ENCODE data around the gene PVRIG.
A peak's percentile ranks its signal among the peaks of the same experiment; 100 is the strongest.
"Not testable (repeated sequence)": the region's sequence is repeated elsewhere in the genome, so short reads cannot be mapped to it uniquely, and the experiment has no call there.

PVRIG gene

DNA sequence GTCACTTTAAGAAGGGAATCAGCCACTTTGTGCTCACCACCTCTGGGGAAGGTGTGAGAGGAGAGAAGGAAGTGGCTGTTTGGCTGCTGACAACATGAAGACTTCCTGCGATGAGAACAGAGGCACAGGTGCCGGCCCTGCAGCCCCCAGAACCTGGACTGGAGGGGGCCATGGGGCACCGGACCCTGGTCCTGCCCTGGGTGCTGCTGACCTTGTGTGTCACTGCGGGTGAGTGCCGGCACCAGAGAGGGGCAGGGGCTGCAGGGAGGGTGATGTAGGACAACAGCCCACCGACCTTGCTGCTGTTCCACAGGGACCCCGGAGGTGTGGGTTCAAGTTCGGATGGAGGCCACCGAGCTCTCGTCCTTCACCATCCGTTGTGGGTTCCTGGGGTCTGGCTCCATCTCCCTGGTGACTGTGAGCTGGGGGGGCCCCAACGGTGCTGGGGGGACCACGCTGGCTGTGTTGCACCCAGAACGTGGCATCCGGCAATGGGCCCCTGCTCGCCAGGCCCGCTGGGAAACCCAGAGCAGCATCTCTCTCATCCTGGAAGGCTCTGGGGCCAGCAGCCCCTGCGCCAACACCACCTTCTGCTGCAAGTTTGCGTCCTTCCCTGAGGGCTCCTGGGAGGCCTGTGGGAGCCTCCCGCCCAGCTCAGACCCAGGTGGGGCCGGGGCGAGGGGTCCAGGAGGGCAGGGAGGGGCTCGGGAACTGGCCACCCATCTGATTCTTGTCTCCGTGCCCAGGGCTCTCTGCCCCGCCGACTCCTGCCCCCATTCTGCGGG is at the start of gene PVRIG:
Gene PVRIG, plus strand, starts transcription at position 149 of the 785 bp plus-strand sequence. Its CDS starts 22 bp downstream, at position 171.
- peak; percentile 37 for DNase-seq

DNA sequence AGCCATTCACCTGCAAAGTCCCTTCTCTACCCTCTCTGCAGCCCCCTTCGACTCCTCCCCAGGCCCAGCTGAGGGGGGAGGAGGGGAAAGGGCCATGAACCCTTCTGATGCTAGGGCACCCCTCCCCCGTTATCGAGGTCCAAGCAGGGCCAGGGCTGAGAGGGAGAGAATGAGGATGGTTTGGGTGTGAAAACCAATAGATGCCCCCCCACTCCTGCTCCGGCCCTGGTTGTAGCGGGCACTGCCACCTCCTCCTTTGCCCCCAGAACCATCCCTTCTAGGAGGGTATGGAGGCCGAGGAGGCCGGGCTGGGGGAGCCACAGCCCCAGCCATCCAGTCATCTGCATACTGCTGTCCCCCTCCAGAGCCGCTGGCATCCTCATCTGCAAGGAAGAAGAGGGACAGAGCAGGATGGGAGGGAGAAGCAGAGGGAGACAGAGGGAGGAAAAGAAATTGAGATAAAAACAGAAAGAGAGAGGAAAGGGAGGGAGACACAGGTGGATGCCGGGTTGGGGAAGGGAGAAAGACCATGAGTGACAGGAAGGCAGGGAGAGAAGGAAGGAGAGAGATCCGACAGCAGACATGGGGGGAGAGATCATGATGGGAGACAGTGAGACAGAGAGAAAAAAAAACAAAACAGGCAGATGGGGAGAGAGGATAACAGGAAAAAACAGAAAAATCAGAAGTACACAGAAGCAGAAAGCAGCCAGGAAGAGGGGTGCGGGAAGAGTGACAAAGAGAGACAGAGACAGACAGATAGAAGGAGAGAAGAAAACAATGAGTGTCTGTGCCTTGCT is 49.5 kb upstream of the PVRIG start:
- DNase-seq, result no peak

DNA sequence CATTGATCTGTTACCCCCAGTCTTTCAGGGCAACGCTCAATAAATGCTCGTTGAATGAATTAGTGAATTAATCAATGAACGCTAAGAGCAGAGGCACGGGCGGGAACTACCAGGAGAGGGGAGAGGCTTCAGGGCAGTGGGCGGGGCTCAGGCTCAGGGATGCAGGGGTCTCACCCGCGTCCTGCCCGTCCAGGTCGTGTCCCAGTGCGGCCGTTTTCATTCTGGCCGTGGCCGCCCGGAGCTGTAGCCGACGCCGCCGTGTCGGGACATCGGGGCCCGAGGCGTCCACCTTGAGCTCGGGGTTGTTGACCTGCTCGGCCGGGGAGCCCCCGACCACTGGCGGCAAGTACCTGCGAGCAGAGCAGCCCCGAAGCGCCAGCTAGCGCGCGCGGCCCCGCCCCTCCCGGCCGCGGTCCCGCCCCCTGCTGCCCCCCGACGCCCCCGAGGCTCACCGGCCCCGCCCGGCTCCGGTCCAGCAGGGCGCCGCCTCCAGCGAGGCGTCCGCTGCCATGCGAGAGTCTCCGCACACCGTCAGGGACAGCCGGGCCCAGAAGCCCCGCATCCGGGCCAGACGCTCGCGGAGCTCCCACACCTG is 48.6 kb upstream of the PVRIG start:
- DNase-seq, result peak; percentile 60

DNA sequence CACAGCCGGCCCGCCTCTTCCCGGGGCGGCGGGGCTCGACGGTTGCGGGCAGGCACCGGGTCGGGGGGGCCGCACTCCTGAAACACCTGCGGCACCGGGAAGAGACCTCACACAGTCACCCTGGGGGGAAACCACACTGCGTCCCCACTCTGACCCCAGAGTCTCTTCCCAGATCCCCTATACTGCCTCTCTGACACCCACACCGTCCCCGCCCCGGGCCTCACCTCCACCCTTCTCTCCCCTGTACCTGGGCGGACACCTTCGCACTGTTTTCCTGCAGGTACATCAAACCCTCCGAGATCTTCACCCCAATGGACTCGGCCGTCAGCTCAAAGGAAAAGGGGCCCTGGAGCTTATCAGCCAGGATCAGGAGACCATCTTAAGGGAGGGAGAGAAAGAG is 47.9 kb upstream of the PVRIG start:
- no peak for DNase-seq

DNA sequence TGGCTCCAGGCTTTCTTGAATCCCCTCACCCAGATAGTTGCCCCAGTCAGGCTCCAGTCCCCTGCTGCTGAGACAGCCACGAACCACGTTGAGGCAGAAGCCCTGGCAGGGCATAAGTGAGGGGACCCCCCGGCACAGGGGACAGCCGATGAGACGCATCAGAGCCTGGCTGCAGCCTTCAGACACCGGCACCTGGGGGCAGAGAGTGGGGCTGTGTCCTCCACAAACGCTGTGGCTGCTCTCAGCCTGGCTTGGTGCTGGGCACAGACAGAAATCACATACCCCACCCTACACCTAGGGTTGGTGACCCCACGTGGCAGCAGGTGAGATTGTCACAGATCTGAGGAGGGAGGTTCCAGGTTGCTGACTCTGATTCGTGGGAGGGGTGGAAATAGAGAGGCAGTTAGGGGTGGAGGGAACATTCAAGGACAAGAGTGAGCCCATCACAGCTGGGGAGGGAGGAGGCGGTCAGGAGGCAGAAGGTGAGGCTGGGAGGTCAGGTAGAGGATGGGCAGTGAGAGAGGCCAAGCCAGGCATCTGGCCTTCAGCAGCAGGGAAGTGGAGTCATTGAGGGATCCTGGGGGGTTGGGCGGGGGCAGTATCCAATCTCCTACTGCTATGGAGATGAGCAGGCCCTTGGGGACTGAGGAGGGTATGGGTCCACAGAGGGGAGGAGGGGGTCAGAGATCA is 45.8 kb upstream of the PVRIG start:
- no peak for DNase-seq

DNA sequence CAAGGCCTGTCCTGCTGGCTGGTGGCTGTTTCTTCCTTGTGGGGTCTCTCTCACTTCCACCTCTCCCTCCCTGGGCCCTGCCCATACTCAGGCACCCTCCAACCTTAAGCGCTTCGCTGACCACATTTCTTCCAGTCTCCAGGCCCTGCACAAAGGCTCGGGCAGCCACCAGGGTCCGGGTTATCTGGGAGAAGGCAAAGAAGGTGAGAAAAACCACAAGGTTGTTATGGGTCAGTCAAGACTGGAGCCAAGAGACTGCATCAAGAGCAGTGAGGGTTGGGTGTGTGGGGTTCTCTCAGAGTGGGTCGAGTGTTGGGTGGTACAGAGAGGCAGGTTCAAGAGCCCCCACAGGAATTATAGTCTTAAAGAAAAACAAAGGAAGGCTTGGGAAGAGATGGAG is 45.2 kb upstream of the PVRIG start:
- DNase-seq, result no peak

DNA sequence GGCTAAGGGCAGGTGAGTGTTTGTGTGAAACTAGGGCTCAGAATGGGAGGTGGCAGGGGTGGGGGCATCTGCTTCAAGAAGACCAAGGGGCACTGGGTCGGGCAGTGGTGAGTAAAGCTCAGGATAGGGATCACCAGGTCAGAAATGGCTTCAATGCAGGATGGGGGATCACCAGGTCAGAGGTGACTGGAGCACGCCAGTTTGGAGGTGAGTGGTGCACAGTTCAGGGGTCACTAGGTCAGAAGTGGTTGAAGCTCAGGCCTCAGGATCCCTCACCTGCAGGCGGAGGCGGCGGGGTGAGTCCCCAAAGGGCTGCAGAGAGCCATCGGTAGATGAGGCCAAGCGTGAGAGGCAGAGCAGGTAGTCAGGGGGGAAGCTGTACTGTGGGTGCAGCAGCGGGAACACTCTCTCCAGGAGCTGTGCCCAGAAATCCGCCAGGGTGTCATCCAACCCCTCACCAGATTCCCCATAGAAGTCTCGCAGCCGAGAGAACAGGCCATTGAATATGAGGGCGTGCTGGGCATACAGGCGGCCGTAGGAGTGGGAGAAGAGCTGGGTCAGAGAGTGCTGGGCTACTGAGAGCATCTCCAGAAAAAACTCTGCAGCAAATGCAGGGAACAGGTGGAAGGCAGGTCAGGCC is 44.3 kb upstream of the PVRIG start:
- no peak for DNase-seq

DNA sequence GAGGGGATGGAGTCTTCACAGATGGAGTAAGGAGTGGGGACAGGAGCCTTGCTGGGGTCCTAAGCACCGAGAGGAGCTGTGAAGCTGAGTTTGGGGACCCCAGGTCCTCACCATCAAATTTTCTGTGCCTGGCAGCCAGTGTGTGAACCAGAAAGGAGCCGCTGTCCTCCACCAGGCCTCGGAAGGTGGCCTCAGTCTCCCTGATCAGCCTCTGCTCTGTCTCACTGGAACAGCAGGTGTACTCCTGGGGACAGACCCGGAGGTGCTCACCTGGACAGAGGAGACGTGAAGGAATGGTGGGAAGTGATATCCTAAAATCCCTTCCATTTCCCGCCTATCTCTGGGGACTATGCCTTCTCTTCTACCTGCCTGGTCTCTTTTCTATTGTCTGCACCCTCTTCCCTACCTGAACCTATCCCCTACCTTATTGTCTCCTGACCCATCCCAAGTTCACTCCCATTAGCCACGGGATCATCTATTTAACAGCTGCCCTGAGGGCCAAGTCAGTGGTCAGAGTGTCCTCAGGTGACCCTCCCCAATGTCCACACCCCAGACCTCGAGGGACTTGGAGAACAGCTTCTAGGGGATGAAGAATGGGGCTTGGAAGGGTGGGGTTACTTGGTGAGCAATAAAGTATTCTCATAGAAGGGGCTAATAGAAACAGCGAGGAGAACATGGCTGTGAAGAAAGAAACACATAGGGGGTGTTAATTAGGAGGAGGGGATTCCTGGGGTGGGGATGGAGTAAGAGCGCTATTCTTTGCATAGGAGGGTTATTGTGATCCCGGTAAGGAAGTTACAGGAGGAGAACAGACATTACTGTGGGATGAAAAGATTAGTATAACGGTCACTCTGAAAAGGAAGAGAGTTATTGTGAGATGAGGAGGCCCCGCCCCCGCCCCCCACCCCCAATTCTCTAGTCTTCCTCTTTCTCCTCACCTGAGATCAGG is 43.4 kb upstream of the PVRIG start:
- no peak for DNase-seq

DNA sequence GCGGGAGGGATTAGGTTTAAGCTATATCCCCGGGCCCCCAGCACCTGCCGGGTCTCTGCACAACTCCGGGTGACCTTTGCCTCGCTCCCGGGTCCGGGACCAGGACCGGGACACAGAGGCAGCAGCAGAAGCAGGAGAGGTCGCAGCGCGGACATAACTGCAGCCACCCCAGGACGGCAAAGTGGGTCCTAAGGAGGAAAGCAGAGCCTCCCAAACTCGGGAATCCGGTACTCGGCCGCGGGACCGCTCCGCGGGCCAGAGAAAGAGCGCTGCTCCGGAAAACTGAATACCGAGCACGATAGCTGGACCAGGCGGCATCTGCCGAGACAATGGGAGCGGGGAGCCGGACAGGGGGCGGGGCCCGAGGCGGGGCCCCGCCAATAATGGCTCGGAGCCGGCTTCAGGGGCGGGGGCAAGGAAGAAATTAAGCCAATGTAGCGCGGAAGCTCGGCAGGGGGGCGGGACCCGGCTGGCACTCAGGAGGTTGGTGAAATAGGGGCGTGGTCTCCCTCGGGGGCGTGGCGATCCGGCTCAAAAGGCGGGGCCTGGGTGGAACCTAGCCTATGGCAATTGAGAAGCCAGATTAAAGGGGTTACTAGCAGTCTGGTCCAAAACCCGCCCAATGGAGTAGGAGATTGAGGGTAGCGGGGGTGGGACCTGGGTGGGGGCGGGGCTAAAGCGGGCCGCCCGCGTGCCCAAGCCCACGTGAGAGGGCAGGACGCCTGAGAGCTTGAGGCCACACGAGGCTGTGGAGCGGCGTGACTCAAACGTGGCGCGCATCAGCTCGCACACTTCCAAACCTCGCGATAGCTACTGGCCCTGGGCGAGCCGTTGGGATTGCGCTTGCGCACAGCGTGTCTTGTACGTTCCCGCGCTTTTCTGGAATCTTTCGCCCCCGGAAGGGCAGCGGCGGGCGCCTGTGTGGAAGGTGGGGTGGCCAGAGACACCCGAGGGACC is 42.4 kb upstream of the PVRIG start, which contains the start of the genes GPC2 and STAG3:
Gene GPC2, minus strand, starts transcription at position 337 of the 957 bp plus-strand sequence. Its CDS starts 182 bp downstream, at position 155.
Gene STAG3, plus strand, starts transcription at position 874 of the 957 bp plus-strand sequence. CDS start 2,639 bp downstream, outside the sequence.
- DNase-seq, result peak; percentile 99

DNA sequence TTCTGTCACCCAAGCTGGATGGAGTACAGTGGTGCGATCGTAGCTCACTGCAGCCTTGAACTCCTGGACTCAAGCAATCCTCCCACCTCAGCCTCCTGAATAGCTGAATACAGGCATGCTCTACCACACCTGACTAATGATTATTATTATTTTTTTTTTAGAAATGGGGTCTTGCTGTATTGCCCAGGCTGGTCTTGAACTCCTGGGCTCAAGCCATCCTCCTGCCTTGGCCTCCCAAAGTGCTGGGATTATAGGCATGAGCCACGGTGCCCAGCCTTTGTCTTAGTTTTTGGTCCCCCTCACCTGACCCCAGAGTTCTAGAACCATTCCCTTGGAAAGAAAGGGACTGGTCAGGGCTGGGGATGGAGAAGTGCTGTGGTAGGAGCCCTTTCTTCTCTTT is 39.7 kb upstream of the PVRIG start:
- not testable (repeated sequence) for DNase-seq

DNA sequence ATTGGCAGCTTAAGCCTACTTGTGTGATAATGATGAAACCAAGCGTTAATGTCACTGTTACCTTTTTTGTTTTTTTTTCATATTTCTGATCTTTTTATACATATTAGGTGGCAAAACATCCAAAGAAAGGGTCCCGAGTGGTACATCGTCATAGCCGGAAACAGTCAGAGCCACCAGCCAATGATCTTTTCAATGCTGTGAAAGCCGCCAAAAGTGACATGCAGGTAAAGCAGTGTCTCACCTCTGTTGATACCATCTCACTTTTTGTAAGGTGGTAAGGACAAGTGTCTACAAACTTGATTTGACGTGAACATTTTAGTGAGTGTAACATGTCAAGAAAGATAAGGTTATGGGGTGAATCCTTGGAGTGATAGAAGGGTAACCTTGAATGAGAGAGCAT is 37.1 kb upstream of the PVRIG start:
- peak; percentile 51 for DNase-seq

DNA sequence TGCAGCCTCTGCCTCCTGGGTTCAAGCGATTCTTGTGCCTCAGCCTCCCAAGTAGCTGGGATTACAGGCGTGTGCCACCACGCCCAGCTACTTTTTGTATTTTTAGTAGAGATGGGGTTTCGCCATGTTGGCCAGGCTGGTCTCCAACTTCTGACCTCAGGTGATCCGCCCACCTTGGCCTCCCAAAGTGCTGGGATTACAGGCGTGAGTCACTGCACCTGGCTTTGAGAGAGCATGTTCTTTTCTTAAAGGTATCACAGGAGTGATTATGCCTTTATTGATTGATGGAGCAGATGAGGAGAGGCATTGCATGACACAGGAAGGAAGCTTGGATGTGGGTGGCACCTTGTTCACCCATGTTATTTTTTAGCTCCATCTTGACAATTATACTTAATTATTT is 36.7 kb upstream of the PVRIG start:
- DNase-seq, result not testable (repeated sequence)

DNA sequence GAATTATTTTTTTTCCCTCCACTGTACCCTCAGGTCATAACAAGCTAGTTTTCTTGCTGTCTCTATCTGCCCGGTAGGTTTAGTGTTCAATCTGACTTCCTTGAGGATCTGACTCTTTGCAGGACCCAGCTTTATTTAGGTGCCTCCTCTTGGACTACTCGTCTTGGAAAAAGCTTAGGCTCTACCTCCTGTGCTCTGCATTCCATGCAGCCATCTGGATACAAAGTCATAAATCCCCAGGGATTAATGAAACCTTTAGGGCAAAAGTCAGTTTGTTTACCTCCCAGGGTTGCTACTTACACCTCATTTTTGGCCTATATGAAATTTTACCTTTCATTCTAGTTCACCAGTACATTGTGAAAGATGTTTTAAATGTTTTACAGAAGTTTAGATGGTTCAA is 34.0 kb upstream of the PVRIG start:
- DNase-seq, result no peak

DNA sequence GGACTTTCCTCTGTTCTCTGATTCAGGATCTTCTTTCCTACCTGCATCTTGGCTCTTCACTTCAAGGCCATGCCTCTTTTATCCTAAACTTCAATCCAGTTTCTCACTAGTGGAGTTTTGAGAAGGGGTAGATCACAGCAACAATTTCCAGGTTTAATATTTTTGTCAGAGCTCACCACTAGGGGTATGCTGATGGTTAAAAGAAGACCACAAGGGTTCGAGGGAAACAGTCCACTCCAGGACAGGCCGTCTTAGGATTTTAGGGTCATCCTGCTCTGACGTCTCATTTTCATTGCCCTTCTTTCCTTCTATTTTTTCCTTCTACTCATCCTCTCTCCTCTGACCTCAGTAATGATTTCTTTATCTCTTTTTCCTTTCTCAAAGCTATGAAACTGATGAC is 30.7 kb upstream of the PVRIG start:
- no peak for DNase-seq

DNA sequence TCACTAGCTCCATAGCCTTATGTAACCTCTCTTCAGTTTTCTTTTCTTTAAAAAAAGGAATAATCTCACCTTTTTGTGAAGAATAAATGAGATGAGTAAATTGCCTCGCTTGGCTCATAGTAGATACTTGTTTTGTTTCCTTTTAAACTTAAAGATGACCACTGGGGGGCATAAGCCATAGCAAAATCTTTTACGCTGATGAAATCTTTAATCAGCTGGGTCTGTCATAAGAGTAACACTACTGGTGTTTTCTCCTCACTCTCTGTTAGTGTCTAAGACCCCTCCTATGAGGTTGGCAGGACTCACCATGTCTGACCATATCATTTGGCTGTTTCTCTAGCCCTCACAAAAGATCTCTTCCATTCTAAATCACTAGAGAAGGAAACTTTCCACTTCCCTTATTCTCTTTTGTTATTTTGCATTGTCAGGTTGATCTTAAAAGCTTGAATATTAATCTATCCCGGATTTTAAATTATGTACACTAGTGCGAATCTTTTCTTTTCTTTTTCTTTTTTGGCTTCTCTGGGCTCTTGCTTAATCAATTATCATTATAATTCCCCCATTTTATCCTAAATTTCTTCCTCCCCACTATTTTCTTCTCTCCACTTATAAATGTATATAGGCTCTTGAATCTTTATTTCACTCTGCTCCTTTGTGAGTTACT is 29.6 kb upstream of the PVRIG start:
- DNase-seq, result peak; percentile 74

DNA sequence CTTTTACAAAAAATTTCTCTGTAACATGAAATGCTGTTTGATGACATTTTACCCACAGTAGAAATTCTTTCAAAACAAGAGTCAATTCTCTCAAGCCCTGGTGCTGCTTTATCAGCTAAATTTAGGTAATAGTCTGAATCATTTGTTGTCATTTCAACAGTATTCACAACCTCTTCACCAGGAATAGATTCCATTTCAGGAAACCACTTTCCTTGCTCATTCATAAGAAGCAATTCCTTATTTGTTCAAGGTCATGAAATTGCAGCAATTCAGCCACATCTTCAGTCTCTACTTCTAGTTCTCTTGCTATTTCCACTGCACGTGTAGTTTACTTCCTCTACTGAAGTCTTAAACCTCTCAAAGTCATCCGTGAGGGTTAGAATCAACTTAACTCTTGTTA is 28.0 kb upstream of the PVRIG start:
- DNase-seq, result no peak

DNA sequence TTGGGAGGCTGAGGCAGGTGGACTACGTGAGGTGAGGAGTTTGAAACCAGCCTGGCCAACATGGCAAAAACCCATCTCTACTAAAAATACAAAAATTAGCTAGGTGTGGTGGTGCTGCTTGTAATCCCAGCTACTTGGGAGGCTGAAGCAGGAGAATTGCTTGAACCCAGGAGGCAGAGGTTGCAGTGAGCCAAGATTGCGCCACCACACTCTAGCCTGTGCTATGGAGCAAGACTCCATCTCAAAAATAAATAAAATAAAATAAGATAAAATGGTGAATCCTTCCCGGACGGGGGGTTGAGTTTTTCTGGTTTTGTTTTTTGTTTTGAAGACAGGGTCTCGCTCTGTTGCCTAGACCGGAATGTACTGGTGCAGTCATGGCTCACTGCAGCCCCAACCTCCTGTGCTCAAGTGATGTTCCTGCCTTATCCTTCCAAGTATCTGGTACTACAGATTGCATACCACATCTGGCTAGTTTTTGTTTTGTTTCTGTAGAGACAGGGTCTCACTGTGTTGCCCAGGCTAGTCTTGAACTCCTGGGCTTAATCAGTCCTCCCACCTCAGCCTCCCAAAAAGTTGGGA is 27.4 kb upstream of the PVRIG start:
- not testable (repeated sequence) for DNase-seq

DNA sequence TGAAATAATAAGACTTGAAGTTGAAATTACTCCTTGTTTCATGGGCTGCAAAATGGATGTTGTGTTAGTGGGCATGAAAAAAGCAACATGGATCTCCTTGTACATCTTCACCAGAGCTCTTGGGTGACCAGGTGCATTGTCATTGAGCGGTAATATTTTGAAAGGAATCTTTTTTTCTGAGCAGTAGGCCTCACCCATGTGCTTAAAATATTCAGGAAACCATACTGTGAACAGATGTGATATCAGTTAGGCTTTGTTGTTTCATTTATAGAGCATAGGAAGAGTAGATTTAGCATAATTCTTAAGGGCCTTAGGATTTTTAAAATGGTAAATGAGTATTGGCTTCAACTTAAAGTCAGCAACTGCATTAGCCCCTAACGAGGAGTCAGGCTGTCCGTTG is 26.8 kb upstream of the PVRIG start:
- DNase-seq, result no peak

DNA sequence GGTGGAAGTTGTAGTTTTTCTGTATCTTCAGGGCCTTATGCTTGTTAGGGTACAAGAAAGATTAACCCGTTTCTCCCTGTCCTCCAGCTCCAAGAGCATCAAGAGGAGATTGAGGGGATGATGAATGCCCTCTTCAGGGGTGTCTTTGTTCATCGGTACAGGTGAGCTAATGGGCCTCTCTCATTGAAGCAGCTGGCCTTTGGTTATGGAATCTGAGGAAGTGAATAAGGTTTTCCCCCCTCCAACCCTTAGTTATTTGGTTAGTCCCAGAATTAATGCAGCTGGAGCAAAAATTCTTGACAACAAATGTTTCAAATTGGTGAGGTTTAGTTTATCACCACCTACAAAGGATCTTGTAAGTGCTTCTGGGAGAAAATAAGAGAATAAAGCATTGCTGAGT is 24.5 kb upstream of the PVRIG start:
- no peak for DNase-seq

Measured in CD4-positive, alpha-beta T cell treated with Interleukin-21 for 1 hour (primary cell).